GM12874 (cell line): ENCODE measurements around the gene ARHGAP5.

Experiments
- TF ChIP-seq, protein P1 (sequence below): IDR thresholded peaks from 2 replicates; pipeline ENCODE4 v1.5.1; 2011; ENCODE audit warnings: low read depth, mild to moderate bottlenecking, control low read depth, low read length, moderate library complexity; ENCODE audit not compliant: insufficient read depth

The ARHGAP5 gene

DNA sequence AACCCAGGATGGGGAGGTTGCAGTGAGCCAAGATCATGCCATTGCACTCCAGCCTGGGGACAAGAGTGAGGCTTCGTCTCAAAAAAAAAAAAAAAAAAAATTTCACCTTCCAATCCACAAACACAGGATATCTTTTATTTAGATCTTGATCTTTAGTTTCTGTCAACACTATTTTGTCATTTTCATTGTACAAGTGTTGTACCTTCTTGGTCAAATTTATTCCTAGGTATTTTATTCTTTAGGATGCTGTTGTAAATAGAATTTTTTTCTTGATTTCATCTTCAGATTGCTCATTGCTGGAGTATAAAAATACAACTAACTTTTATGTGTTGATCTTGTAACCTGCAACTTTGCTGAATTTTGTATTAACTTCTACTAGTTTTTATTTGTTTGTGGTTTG is 60.8 kb downstream of the ARHGAP5 start:
- TF ChIP-seq, protein P1, sequence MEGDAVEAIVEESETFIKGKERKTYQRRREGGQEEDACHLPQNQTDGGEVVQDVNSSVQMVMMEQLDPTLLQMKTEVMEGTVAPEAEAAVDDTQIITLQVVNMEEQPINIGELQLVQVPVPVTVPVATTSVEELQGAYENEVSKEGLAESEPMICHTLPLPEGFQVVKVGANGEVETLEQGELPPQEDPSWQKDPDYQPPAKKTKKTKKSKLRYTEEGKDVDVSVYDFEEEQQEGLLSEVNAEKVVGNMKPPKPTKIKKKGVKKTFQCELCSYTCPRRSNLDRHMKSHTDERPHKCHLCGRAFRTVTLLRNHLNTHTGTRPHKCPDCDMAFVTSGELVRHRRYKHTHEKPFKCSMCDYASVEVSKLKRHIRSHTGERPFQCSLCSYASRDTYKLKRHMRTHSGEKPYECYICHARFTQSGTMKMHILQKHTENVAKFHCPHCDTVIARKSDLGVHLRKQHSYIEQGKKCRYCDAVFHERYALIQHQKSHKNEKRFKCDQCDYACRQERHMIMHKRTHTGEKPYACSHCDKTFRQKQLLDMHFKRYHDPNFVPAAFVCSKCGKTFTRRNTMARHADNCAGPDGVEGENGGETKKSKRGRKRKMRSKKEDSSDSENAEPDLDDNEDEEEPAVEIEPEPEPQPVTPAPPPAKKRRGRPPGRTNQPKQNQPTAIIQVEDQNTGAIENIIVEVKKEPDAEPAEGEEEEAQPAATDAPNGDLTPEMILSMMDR = no peak

DNA sequence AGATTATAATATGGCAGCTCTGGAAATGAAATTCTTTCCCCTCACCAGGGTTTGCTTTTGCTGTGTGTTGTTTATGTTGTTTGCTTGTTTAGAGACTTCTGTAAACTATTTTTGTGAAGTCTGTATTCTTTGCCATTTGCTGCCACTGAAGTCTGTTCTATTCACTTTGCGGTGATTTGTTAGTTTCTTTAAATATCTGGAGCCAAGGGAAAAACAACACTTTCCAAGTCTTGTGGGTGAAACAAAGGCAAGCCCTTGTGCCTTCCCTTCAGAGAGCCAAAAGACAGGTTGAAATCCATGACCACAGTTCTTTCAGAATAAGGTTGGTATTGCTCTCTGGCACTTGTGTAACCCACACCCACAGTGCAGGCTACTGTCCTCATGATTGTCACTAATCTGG is 65.2 kb downstream of the ARHGAP5 start:
- TF ChIP-seq, protein P1 = no peak

DNA sequence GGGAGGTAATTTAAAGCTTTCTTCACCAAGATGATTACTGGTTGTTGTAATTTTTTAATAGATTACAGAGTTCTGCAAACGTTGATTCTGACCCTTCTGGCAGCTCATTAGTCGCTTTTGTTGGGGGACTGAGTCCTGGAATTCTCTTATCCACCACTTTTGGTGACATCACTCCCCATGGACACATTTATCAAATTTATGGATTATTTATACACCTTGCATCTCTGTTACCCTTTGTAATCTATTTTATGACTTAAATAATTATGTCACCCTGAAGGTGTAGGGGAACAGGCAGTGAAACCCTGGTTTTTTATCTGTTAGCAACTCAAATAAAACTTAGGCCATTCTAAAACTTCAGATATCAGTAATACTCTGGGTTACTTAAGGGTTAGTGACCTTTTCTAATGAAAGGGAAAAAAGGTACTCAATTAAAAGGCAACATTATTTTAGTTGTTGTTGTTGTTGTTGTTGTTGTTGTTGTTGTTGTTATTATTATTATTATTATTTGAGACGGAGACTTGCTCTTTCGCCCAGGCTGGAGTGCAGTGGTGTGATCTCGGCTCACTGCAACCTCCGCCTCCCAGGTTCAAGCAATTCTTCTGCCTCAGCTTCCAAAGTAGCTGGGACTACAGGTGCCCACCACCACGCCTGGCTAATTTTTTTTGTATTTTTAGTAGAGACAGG is 65.8 kb downstream of the ARHGAP5 start:
- TF ChIP-seq, protein P1 = no peak

DNA sequence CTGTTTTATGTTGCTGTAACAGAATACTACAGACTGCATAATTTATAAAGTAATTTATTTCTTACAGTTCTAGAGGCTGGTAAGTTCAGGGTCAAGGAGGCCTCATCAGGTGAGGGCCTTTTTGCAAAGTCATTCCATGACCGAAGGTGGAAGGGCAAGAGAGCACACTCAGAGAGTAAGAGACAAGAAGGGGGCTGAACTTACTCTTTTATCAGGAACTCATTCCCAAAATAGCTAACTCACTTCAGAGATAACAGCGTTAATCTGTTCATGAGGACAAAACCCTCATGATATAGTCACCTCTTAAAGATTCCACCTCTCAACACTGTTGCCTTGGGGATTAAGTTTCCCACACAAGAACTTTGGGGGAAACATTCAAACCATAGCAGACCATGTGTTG is 73.3 kb downstream of the ARHGAP5 start:
- TF ChIP-seq, protein P1 = no peak

DNA sequence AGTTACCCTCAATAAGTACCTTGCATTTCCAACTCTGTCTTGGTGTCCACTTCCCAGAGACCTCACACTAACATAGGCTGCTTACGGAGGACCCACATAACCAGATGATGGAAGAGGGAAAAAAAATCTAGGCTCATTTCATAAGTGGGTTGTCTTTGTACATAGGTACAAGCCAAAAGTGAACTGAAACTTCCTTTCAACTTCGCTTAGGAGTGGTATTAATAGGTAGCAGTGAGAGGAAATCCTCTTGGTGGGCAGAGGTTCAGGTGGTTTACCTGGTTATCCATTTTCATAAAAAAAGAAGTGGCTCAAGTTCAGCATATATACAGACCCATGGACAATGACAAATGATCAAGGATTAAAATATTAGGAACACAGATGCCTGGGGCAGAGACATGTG is 88.9 kb downstream of the ARHGAP5 start:
- TF ChIP-seq, protein P1 = no peak

DNA sequence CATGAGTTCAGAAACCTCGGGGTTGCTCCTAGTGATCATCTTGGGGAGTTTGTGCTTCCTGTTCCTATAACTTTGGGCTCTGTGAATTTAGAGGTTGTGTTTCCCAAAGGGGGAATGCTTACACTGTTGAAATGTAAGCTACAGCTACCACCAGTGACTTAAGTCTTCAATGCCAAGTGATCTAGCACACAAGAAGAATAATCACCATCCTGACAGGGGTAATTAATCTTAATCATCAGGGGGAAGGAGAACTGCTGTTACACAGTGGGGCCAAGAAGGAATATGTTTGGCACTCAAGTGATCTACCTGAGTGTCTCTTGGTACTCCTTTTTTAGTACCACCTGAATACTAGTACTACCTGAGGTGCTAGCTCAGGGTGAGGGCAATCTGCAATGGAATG is 89.8 kb downstream of the ARHGAP5 start:
- TF ChIP-seq, protein P1 = no peak

DNA sequence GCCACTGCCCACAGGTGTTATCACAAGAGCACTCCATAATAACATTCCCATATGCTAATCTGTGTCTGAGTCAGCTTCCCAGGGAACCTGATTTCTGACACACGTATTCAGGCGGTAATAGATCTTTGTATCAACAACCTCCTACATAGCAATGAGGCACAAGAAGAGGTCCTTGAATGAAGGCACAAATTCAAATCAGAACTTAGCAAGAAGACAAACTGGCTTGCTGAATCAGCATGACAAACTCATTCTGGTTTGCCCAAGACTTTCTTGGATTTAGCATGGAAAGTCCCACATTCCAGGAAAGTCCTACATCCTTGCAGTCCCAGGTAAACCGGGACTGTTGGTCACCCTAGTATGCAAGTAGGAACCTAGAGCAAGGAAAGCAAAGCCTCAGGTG is 90.8 kb downstream of the ARHGAP5 start:
- TF ChIP-seq, protein P1 = no peak
